ENCODE measurements around the gene C17orf114.

C17orf114 gene

DNA sequence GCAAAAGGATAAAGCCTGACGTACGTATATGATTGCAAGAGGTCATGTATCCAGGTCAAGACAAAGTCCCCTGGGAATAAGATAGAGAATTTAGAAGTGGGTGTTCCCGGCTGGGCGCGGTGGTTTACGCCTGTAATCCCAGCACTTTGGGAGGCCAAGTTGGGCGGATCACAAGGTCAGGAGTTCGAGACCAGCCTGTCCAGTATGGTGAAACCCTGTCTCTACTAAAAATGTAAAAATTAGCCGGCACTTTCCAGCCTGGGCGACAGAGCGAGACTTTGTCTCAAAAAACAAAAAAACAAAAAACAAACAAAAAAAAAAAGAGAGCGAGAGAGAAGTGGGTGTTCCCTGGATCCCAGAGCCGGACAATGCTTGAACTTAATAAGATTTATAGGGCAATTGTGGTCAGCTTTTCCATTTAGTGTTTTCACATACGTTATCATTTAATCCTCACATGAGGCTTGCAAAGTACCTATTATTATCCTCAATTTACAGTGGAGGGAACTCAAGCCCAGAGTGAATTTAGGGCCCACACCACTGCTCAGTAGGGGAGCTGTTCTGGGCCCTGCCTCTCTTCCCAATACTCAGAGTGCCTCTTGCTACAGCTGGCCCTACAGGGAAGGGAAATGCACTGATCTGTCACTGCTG, 13.8 kb downstream of the C17orf114 start:
- no peak for DNase-seq (ENCODE audit: low read depth)

DNA sequence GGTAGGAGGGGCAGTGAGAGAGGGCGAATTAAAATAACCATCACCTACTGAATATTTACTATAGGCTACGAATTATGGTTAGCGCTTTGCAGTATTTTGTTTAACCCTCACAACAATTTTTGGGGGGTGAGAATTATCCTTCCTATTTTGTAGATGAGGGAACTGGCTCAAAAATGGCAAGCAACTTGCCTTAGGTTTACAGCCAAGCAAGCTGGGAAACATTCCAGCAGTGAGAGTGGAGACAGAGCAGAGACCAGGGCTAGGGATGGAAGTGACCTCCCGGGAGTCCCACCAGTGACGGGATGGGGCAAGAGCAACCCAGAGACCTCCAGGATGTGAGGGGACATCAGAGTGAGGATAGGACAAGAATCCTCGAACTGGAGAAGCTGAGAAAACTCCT, 15.6 kb downstream of the C17orf114 start:
- no peak for DNase-seq (ENCODE audit: low read depth)

DNA sequence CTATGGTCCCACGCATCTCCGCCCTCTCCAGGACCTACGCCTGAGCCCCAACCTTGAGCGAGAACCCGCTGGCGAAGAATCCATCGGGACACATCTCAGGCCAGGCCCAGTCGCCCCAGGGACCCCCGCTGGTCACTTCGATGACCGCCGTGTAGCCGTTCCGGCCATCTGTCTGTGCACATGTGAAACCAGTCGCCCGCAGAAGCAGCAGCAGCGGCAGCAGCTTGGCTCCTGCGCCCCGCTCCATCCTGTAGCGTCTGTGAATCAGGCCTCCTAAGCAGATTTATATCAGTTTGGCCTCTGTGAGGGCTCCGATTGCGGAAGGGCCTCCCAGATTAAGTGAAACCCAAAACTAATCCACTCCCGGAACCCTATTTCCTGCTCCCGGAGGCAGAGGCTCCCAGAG, 16.0 kb downstream of the C17orf114 start, which contains the start of gene VMO1:
VMO1 (minus strand) TSS at position 259 of the 406 bp plus-strand sequence; CDS start at position 247, 12 bp downstream.
- no peak for DNase-seq (ENCODE audit: low read depth)

DNA sequence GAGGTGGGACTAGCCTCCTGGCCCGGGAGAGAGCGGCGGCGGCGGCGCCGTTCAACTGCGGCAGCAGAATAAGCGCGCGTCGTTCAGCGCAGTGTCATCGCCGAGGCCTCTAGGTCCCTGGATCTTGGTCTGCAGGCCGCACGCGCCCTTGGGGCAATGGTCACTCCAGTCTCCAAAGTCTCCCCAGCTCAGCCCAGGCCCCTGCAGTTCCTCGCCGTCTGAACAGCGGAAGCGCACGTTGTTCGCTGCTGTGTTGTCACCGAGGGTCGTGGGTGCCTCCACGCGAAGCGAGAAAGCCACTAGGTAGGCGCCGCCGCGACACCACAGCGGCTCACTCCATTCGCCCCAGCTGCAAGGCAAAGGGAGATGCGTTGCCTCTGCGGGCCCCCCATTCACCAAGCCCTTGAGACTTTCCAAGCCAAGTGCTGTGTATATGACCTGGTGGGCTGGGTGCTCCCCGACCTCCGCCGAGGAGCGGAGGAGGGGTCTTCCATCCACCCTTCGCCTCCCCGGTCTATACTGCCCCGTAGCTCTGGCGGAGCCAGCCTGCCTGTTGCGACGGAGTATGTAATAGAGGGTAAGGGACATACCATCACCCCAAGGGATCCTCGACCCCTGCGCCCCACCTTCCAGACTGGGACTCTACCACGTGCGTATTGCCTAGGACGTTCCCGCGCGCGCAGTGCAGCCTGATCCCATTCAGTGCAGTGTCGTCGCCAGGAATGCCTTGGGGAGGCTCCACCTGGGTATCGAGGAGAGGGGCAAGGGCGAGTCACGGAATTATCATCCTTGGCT, 16.6 kb downstream of the C17orf114 start:
- DNase-seq (ENCODE audit: low read depth): no peak

DNA sequence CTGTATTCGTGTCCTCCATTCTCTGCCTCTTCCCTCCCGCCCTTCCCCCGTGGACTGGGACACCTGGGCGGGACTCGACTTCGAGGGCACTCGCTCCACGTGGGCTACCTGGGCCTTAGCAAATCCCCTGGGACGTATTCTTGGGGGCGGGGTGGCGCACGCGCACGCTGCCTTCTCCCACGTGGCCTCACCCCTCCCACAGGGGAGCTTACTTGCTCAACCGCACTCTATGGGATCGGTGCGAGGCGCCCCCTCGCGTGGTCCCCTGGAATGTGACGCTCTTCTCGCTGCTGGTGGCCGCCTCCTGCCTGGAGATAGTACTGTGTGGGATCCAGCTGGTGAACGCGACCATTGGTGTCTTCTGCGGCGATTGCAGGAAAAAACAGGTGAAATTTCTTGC, 19.5 kb downstream of the C17orf114 start:
- DNase-seq (ENCODE audit: low read depth): no peak

DNA sequence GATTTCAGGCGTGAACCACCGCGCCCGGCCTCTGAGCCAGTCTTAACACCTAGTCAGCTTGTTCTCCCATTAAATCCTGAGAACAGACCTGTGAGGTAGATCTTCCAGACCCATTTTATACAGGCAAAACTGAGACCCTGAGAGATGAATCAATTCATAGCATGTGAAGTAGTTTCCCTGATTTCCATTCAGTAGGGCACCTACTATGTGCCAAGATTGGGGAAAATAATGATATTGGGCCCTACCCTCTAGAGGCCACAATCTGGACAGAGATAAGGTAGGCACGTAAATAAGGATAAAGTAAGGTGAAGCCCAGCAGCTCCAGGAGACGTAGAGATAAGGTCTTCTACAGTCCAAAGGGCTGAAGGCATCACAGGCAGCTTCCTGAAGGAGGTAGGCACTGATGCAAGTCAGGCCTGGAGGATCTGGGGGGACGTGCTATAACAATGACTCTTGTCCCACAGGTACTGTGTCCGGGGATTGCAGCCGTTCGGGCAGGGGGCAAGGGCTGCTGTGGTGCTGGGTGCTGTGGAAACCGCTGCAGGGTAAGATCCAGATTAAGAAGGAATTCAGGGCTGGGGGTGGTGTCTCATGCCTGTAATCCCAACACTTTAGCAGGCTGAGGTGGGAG, 21.7 kb downstream of the C17orf114 start:
- no peak for DNase-seq (ENCODE audit: low read depth)

DNA sequence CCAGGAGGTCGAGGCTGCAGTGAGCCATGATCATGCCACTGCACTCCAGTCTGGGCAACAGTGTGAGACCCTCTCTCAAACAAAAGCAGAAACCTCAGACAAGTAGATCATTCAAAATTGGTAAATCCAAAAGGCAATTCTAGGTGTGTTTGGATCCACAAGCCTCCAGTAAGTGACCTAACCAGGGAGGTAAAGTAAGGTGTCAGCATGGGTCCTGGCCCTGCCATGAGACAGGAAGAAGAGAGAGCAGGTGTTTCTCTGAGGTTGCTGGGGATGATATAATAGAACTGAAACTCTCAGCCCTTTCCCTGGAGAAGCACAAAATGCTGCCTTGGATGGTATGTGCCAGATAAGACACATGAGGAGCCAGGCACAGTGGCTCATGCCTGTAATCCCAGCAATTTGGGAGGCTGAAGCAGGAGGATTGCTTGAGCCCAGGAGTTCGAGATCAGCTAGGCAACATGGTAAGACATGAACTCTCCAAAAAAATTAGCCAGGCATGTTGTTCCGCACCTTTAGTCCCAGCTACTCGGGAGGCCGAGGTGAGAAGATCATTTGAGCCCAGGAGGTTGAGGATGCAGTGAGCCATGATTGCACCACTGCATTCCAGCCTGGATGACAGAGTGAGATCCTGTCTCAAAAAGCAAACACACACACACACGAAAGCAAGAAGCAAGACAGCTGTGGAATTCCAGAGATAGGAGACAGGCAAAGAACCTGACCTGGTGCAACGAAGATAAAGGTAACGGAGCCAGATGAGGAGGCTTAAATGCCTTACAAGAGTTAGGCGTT, 24.0 kb downstream of the C17orf114 start:
- DNase-seq (ENCODE audit: low read depth): no peak

DNA sequence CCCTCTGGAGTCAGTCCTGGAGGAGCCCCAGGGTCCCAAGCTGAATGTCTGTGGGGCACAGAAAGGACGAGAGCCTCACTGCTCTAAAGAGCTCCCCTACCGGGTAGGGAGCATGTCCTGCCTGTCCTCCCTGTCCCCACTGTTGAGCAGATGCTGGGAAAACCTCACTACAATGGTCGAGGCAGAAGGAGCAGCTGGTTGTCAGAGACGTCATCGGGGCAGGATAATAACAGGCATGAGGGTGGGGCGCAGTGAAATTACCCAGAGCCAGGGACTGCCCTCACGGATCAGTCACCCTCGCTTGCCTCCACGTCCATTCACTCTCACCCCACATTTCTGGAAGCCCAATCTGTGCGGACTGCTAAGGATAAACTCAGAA, 29.9 kb downstream of the C17orf114 start:
- no peak for DNase-seq (ENCODE audit: low read depth)

DNA sequence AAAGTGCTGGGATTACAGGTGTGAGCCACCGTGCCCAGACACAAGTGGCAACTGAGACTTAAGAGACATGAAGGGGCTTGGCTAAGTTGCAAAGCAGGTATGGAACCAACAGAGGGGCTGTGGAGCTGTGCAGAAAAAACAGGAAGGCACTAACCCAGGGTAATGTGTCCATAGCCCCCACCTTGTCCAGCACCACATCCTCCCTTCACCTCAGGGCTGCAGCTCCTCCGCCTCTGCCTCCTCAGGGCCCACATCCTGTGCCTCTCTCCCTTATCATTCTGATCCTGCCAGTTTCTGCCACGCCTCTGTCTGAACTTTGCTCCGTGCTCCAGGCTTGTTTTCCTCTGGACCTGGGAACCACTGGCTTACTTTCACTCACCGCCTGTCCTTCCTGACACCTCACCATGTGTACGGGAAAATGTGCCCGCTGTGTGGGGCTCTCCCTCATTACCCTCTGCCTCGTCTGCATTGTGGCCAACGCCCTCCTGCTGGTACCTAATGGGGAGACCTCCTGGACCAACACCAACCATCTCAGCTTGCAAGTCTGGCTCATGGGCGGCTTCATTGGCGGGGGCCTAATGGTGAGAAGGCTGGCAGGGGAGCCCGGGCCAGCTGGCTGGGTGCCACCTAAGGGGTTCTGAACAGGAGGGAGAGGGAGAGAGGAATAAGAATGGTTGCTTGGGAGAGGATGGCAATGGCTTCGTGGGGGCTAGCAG, 30.5 kb downstream of the C17orf114 start, which contains the start of gene TM4SF5:
TM4SF5 (plus strand) TSS at position 368 of the 716 bp plus-strand sequence; CDS start at position 405, 37 bp downstream.
- no peak for DNase-seq (ENCODE audit: low read depth)

DNA sequence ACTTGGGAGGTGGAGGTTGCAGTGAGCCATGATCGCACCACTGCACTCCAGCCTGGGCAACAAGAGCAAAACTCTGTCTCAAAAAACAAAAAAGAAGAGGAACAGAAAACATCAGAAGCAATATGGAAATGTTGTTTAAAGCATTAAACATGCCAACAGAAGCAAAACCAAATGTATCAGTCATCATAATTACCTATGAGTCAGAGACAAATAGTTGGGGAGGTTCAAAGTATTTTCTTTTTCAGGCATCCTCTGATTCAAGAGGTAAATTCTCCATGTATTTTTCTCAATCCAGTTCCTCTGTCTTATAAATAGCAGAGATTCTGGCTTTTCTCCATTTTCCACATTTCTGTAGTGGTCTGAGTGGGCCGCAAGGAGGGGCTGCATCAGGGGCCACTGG, 32.5 kb downstream of the C17orf114 start:
- no peak for DNase-seq (ENCODE audit: low read depth)

DNA sequence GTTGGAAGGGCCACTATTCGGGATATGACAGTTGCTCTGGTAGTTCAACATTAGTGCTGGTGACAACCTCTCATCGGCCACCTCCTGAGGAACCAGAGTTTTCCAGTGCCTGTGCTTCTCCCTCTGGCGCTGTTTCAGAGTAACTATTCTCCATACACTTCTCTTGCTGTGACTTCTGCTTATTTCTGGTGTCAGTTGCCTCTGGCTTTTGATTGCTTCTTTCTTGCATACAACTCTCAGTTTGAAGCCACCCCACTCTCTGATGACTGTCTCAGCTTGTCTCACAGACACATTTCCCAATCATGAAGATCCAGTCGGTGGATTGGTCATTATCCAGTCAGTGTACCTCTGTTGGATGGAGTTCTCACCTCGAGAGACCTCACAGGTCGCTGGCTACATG, 33.8 kb downstream of the C17orf114 start:
- no peak for DNase-seq (ENCODE audit: low read depth)

DNA sequence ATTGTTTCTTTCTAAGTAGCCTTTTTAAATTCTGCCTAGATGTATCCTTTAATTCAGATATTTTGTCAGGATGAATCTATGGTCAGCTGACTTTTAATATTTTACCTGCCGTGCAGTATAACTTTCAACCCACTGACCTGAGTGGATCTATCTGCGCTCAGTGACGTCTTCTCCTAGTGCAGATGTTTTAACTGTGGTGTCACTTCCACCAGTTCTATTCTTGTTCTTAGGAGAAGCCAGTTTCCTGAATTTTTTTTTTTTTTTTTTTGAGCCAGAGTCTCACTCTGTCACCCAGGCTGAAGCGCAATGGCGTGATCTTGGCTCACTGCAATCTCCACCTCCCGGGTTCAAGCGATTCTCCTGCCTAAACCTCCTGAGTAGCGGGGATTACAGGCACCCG, 35.4 kb downstream of the C17orf114 start:
- no peak for DNase-seq (ENCODE audit: low read depth)

DNA sequence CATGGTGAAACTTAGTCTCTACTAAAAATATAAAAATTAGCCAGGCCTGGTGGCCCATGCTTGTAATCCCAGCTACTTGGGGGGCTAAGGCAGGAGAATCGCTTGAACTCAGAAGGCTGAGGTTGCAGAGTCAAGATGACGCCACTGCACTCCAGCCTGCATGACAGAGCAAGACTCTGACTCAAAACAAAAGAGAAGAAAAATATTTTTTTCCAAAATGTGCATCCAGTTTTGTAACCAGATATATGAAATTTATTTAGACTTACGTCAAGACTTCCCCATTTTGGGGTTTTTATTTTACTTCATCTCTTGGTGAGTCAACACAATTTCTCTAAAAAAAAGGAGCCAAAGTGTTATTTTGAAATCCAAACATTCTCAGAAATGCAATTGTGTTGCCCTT, 35.9 kb downstream of the C17orf114 start:
- DNase-seq (ENCODE audit: low read depth): no peak

DNA sequence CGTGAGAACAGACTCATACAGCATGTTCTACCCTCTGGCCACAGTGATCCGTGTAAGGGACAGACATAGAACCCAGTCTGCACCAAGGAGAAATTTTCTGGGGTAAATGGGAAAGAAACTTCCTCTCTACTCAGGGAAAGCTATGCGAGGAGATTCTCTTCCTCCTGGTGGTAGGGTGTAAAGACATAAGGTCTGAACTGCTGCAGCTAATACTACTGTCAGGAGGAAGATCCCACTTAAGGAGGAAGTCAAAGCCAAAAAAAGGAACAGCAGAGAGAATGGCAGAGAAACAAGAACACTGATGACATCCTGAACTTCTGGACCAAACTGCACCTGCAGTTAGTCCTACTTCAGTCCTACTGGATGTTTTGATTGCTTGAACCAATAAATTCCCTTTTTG, 37.5 kb downstream of the C17orf114 start:
- DNase-seq (ENCODE audit: low read depth): no peak

DNA sequence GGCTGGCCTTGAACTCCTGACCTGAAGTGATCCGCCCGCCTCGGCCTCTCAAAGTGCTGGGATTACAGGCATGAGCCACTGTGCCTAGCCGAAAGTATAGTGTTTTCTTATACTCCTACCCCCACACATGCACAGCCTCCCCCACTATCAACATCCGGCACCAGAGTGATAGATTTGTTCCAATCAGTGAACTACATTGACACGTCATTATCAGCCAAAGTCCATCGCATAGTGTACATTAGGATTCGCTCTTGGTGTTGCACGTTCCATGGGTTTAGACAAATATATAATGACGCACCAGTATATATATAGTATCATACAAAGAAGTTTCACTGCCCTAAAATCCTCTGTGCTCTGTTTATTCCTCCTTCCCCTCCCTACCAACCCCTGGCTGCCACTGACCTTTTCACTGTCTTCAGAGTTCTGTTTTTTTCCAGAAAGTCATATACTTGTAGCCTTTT, 42.3 kb downstream of the C17orf114 start:
- no peak for DNase-seq (ENCODE audit: low read depth)

DNA sequence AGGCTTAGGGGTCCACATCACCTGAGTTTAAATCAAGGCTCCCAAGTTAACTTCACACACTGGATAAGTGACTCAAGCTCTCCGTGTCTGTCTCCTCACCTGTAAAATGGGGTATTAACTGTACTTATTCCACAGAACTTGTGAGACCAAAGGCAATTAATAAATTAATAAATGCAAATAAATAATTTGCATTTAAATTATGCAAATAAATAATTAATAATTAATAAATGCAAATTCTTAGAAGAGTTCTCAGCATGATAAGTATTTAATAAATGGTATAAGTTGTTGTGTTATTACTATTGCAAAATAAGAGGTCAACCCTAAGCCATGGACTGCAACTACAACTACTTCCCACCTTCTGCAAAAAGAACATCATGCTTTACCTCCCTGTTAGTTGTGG, 48.7 kb downstream of the C17orf114 start:
- DNase-seq (ENCODE audit: low read depth): no peak

DNA sequence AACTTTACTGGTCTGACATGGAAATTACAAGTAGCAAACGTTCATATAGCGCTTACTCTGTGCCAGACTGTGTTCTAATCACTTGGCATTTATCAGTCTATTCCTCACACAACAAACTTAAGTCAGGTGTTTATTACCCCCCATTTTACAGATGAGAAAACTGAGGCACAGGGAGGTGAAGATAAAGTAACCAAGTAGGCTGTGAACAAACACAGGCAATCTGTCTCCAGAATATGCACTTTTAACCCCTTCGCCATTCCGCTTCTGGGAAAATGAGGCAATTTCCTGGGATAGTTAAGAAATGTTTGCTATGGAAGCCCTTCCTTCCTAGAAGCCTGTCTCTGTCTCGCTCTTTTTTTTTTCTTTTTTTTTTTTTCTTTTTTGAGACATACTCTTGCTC, 50.2 kb downstream of the C17orf114 start:
- no peak for DNase-seq (ENCODE audit: low read depth)

All from T follicular helper cell (primary cell).